ENCODE data around the gene CAMKMT.

- TF ChIP-seq CTCF (IDR thresholded peaks at IDR 0.05 in 8 of 11, conservative IDR thresholded peaks at IDR 0.05 in 3 of 11) (no peak), POLR2A (IDR thresholded peaks at IDR 0.05) (no peak)
These were observed 14.2 kb upstream of the CAMKMT start for GRCh38 chr2:44347526-44347925.

Data from spleen (tissue), 7 donors.